TTC549 (cell line): Measurements from ENCODE around the gene SLC19A1.
"Not testable (repeated sequence)": the region's sequence is repeated elsewhere in the genome, so short reads cannot be mapped to it uniquely, and the experiment has no call there.

Experiments used
- FAIRE-seq: peaks from 2 replicates; lab custom pipeline; 2012; peaks lifted over from hg19 to GRCh38; lab: Jason Lieb, UNC

SLC19A1 gene

DNA sequence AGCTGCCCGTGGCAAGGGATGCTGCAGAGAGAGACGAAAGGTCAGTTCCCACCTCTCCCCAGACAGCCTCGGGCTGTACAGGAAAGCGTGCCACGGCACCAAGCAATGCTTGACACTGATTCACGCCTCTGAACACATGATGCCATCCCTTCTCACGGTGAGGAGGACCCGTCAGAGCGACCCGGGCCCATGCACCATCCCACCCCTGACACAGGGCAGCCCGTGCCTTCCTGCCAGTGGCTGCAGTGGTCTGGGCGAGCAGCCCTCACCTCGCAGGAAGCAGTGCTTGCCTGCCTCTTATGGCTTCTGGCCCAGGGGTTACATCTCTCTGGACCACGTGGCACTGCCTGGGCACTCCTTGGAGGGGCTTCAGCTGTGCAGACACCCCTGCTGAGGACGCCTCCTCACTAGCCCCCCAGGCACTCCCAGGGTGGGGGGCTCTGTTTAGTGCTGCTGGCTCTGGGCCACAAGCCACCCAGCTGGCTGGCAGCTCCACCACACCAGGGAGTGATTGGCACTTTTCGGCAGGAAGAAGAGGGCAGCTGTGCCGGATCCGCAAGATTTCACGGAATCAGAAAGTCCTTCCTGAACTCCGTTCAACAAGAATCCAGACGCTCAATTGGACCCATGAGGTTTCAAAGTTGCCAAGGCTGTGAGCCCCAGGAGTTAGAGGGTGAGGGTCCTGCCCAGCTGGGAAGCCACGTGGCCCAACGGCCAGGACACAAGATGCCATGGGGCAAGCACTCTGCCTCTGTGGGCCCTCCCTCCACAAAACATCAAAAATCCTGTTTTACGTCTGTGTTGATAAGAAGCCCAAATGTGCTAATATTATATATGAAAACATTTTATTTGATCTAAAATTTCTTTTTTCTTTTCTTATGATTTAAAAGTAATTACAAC, 34.8 kb upstream of the SLC19A1 start:
- FAIRE-seq: no peak

DNA sequence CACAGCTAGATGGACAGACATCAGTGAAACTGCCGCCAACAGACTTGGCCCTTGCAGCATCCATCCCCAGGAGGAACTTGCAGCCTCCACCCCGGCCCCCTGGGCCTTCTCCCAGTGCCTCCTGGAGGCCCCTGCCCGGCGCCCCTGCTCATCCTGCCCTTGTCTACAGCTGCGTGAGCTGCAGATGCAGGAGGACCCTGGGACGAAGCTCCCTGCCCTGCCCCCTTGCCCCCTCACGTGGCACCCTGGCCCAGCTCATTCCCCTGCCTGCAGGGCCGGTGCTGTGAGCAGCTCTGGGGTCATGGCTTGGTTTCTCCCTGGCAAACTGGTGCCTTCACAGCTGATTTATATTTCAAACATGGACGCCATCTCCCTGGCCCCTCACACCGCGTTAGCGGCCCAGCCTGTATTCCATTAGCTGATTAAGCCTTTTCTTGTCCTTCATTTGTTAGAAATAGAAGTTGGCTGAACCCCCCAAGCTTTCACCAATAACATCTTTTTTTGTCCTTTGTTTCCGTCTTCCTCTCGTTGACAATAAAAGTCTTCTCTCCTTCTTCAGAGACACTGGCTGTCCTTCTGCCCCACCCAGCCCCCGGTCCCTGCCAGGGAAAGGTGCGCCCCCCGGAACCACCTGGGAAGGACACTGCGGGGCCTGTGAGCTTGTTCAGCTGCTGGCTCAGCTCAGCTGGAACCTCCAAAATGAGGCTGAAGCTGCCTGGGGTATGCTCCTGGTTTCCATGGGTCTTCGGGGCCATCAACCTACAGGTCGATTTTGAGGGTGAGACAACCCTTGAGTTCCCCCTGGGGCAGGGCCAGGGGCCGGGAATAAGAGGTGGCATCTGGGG, 34.0 kb upstream of the SLC19A1 start:
- FAIRE-seq: no peak

DNA sequence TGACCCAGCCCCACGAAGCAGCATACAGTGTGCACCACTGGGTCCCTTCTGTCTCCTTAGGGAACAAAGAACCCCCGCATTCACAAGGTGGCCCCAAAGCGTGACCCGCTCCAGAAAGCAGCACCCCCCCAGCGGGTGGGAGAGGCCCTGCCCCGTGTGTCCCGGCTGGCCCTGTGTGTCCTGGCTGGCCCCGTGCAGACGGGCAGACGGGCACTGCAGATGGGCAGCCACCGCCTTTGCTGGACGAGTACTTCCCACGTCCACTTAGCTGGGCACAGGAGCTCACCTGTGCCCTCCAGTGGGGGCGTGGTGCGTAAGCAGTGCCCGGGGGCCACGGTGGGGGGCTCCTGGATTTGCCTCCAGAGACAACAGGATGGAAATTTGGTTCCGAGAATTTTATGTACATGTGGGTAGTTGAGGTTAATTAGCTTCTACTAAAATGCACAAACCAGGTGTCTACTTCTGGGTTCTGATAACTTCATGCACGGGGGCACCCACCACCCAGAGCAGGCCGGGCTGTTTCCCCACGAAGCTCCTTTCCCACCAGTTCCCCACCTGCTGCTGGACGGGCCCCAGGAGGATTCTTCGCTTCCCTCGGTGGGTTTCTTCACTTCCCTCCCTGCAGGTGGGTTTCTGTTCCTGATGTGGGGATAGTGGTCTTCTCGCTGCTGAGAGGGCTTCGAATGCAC, 33.2 kb upstream of the SLC19A1 start:
- no peak for FAIRE-seq

DNA sequence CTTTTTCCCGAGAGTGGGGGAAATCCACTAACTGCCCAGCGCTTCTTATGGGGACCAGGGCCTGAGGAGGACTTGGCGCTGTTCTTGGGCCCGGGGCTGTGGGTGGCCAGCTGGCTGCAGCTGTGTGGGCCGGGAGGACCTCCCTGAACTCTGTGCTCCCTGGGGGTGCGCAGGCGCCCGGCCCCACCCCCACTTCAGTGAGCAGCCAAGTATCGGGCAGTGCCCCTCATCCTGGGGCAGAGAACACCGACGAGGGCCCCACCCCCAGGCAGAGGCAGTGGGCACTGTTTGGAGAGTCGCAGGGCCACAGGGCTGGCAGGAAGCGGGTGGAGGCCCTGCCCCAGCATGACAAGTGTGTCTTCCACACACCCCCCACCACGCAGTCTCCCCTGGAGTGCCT, 32.5 kb upstream of the SLC19A1 start:
- no peak for FAIRE-seq

DNA sequence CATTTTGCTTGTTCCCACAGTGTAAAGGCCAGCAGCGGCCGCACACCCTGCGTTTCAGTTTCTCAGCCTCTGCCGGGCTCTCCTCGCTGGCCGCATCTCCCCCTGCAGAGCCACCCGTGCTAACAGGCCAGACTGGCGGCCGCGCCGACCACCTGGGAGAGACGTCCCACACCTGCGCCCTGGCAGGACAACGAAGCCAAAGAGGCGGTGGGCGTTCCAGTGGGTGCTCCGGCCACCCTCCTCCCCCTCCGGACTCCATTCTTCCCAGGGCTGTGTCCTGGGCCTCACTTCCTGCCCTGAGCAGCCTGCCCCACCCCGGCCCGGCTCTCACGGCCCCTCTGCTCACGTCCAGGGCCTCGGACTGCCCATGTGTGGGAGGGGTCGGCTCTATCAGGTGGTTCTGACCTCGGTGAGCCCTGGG, 31.9 kb upstream of the SLC19A1 start:
- FAIRE-seq: no peak

DNA sequence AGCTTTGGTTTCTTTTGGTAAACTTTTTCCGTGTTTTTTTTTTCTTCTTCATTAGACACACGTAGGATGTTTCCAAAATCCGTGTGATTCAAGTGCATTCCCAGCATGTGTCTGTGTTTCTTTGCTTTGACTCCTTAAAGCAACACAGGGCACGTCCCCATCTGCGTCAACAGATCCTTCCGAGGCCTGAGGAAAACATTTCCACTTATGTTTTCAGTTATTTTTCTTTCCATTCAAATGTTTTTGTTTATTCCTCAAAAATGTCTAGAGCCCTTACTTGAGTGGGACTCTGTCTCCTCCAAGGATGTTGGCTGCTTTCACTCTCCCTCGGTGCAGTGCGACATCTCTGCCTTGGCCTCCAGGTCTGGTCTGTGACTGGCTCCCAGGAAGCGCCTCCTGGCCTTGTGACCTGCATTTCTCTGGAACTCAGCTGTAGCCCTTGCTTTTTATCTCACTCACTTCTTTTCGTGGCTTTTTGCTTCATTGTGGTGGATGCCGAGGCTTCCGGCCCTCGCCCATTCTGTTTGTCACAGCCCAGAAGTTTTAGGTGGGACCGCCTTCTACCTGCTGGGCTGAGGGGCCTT, 31.3 kb upstream of the SLC19A1 start:
- no peak for FAIRE-seq

DNA sequence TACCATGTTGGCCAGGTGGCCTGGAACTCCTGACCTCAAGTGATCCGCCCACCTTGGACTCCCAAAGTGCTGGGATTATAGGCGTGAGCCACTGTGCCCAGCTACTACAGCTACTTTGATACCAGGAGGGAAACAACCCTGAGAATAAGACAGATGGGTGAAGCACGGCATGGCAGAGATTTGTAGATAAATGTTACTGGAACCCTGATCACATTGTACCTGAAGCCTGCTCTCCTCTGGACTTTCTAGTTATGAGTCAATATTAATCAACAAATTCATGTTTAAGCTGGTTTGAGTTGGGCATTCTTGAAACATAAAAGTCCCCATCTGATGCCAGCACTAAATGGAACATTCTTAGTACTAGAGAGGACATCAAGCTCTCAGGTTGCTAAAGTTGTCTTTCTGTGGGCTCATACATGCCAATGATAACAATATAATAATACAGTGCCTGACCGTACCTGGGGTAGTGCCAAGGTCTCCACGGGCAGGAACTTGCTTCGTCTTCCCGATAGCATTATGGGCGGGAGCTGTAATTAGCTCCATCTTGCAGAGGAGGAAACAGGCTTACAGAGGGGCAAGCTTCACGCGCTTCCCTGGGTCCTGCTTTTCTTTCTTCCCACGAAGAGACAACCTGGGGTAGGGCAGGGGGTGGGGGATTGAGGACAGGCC, 30.7 kb upstream of the SLC19A1 start:
- FAIRE-seq: no peak

DNA sequence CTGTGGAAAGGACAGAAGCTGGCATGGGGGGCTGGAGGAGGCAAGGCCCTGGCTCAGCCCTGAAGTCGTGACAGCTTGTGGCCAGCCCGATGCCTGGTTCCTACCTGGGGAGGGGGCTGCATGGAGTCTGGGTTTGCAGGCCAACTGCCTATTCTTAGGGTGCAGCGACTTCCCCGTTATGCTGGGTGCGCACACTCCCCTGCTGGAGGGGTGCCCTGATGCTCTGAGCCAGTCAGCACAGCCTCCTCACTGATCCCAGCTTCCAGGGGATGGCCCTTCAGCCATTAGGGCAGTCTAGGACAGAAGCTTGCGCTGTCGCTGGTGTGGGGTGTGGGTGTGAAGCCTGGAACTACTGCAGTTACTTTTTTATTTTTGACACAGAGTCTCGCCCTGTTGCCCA, 30.0 kb upstream of the SLC19A1 start:
- no peak for FAIRE-seq

DNA sequence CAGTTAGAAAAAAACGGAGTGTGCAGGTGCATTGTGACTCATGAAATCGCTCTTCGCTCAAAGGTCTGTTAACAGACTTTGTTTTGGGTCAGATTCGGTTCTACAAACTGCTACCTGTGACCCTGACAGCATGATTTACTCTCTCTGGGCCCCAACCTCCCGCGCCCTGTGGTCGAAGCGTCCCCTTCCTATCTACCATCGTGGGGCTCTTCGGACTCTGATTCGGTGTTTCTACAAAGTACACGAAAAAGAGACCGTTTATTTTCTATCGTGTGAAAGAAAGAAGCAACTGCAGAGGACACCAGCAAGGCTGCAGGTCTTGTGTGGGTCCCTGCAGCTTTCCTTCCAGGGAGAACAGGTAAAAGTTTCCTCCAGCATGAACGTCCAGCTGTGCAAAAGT, 29.4 kb upstream of the SLC19A1 start:
- FAIRE-seq: no peak

DNA sequence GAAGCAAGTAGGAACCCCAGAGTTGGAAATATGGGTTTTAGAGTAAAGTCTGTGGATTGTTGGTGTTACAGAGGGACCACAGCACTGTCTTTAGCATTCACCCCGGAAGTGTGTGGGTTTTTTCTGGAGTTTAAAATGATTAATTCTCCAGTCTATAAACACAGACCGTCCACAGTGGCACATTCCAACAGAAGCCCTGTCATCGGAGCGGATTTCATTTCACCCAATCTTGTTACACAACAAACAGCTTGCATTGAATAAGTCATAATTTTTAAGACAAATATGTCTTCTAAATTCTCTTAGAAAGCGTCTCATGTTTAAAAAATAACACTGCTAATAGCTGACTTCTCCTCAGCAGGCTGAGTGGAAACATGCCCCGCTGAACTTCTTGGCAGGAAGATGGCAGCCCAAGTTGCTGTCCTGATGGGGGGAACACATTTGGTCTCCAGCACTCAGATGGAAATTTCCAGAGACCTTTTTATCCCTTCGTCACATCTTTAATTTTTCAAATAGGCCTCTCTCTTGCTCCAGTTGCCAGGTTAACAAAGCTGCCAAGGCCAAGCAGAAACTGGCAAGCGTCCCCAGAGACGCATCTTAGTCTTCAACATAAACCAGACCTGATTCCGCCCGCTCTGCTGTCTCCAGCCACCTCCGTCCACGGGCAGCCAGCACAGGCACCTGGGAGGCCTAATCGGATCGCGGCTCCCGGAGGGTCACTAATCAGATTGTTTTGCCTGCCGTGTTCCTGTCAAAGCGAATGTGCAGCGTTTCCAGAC, 28.8 kb upstream of the SLC19A1 start:
- no peak for FAIRE-seq

DNA sequence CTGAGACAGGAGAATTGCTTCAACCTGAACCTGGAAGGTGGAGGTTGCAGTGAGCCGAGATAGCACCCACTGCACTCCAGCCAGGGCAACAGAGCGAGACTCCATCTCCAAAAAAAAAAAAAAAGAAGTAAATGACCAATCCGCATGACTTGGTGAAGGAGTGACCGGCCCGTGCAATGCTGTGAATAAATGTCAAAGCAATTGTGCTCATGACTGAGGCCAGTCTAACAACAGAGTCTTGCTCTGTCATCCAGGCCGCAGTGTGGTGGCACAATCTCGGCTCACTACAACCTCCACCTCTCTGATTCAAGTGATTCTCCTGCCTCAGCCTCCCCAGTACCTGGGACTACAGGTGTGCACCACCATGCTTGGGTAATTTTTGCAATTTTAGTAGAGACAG, 27.8 kb upstream of the SLC19A1 start:
- FAIRE-seq: no peak

DNA sequence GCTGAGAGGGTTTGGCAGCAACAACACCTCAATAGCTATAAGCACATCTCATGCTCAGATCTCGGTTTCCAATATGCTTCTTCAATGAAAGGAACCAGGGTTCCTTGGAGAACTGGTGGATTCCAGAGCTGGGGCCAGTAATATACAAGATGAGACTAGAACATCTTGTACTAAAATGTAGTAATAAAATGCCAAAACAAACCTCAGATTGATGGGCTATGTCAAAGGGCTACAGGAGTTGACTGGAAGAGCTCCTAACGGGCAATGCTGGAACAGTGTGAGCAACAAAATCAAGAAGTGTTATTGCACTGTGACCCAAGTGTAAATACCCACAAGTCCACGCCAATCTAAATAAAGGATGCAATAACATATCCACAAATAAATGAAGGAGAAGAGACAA, 26.1 kb upstream of the SLC19A1 start:
- no peak for FAIRE-seq

DNA sequence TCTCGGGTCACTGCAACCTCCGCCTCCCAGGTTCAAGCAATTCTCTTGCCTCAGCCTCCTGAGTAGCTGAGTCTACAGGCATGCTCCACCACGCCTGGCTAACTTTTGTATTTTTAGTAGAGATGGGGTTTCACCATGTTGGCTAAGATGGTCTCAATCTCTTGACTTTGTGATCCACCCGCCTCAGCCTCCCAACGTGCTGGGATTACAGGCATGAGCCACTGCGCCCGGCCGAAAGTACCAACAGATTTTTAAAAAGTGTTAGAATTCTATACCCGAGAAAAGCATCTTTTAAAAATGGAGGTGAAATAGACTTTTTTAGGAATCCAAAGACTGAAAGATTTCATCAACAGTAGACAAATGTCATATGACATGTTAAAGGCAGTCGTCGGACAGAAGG, 21.9 kb upstream of the SLC19A1 start:
- FAIRE-seq: not testable (repeated sequence)

DNA sequence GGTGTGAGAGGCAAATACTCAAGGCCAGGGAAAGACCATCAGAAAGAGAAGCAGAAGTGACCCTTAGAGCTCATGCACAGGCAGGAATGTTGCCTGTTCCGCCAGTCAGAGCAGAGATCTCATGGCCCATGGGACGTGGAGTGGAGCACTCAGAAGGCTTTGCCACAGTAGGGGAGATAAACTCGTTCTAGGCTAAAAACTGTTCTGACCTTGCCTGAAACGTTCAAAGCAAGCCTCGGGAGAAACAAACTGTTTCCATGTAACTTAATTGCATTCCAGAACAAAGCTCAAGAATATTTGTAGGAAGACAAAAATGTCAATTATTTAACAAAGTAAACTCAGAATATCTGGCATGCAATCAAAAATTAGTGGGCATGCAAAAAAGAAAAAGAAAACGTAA, 20.7 kb upstream of the SLC19A1 start:
- FAIRE-seq: no peak

DNA sequence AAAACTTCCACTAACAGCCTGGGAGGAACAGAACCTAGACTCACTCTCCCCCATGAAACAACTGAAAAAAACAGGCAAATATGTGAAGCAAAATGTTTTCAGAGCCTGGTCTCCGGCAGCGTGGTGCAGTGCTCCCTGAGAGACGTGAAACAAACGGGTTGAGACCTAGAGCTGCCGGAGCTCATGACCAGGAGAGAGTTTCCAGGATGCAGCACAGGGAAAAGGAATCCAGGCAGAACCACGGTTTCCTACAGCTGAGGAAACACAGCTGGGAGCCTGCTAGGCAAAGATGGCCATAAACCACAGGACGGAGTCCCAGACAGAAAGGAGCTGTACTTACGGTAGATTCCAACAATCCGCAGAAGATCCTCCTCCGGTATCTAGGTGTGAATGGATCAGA, 20.2 kb upstream of the SLC19A1 start:
- FAIRE-seq: no peak

DNA sequence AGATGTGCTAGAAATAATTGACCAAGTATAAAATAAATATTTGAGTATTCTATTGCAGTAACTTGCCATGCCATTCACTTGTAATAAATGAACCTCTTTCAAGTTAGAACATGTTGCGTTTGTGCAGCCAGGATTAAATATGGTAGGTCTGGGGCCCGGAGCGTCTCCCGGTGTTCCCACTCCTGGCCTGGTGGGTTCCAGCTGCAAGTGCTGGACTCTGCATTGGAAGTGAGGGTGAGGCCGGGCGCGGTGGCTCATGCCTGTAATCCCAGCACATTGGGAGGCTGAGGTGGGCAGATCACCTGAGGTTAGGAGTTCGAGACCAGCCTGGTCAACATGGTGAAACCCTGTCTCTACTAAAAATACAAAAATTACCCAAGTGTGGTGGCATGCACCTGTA, 19.0 kb upstream of the SLC19A1 start:
- FAIRE-seq: not testable (repeated sequence)

DNA sequence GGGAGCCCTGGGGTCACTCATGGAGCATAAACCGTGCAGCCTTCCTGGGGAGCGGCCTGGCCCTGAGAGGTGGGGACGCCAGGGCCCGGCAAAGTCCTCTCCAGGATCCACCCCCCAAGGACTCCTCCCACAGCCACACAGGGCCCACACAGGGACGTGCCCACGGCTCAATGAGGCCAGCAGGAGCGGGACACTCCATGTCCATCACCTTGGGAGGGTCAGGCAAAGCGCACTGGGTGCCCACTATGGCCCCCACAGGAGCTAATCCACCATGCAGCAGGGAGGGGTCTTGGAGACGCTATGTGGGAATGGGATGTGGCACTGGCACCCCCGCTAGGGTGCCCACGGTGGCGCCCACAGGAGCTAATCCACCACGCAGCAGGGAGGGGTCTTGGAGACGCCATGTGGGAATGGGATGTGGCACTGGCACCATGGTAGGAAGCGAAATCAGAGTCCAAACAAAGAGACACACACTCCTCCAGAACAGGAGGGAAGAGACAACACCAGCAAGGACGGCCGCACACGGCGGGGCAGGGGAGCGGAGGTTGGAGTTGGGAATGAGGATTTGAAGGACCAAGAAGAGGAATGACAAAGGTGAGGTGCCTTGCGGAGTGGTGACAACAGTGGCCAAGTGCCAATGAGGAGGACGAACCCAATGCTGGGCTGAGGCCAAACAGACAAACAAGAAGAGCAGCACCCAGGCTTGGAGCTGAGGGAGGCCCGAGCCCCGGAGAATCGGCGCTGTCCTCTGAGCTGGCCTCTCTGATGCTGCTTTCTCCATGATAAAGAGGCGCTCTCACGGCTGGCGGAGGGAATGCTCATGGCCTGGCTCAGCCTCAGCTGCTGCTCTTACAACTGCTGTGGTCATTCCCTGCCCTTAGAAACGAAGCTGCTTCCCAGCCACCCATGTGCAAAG, 18.1 kb upstream of the SLC19A1 start:
- no peak for FAIRE-seq

DNA sequence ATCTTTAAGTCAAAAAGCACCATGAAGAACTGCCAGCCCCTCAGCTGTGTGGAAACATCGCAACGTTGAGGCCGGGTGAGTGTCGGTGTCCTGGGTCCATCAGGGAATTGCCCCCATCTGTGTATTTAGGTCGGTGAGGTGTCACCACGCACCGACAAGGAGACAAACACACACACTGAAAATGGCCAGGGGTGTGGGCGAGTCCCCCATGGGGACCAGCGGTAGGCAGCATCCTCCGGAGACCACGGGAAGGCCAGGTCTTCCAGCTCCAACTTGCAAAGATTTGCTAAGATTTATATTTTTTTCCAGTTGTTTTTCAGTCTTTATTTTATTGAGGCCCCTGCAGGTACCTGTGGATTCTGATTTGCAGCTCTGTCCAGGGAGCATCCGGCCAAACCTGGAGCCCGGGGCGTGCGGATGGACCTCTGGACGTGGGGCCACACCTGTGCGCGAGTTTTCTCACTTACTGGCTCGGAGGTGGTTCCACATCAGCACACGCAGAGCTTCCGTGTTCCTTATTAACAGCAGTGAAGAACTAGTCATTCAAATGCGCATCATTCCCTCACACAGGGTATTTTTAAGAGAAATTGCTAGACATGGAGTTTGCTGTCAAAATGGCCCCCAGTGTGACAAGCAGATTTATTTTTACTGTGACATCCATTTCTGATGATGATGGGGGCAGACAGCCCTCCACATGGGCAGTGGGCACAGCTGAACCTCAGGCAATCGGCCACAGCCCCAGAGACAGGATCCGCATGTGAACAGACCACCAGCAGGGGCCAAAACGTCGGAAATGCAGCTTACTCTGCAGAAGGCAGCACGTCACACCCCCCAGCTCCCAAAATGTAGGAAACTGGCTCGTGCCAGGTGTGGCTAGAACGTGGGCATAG, 17.2 kb upstream of the SLC19A1 start:
- no peak for FAIRE-seq
